HG03460 (cell line): ENCODE results near the gene ROBO1.

ENCODE experiments used
- ATAC-seq: cut with Tn5 transposase; IDR thresholded peaks from one replicate; pipeline ENCODE4 v1.9.1; 2021; ENCODE audit not compliant: unreplicated experiment

The ROBO1 gene

GRCh38 chr3:78992830-78993229, 775.0 kb downstream of the ROBO1 start:
- ATAC-seq: no peak

GRCh38 chr3:78992400-78992799, 775.4 kb downstream of the ROBO1 start:
- ATAC-seq: no peak

GRCh38 chr3:78991656-78992055, 776.1 kb downstream of the ROBO1 start:
- no peak for ATAC-seq

- no peak for ATAC-seq
These were observed 777.6 kb downstream of the ROBO1 start for GRCh38 chr3:78990156-78990555.

GRCh38 chr3:78988324-78988723, 779.5 kb downstream of the ROBO1 start:
- no peak for ATAC-seq

GRCh38 chr3:78986416-78987101, 781.2 kb downstream of the ROBO1 start:
- no peak for ATAC-seq

- no peak for ATAC-seq
These were observed 781.8 kb downstream of the ROBO1 start for GRCh38 chr3:78985981-78986380.

GRCh38 chr3:78979028-78979427, 788.8 kb downstream of the ROBO1 start:
- ATAC-seq: no peak

- no peak for ATAC-seq
These were observed 789.8 kb downstream of the ROBO1 start for GRCh38 chr3:78978037-78978436.

GRCh38 chr3:78977073-78977472, 790.7 kb downstream of the ROBO1 start:
- no peak for ATAC-seq

GRCh38 chr3:78976200-78976599, 791.6 kb downstream of the ROBO1 start:
- no peak for ATAC-seq

- no peak for ATAC-seq
These were observed 793.5 kb downstream of the ROBO1 start for GRCh38 chr3:78974181-78974790.

- ATAC-seq: no peak
These were observed 795.0 kb downstream of the ROBO1 start for GRCh38 chr3:78972617-78973301.

- no peak for ATAC-seq
These were observed 797.1 kb downstream of the ROBO1 start for GRCh38 chr3:78970656-78971055.

- no peak for ATAC-seq
These were observed 798.3 kb downstream of the ROBO1 start for GRCh38 chr3:78969483-78969882.

GRCh38 chr3:78967061-78967460, 800.7 kb downstream of the ROBO1 start:
- no peak for ATAC-seq

- ATAC-seq: no peak
These were observed 804.0 kb downstream of the ROBO1 start for GRCh38 chr3:78963771-78964170.

GRCh38 chr3:78957456-78957855, 810.3 kb downstream of the ROBO1 start:
- no peak for ATAC-seq

- ATAC-seq: no peak
These were observed 816.4 kb downstream of the ROBO1 start for GRCh38 chr3:78951342-78951945.

- no peak for ATAC-seq
These were observed 826.2 kb downstream of the ROBO1 start for GRCh38 chr3:78941587-78941986.

- ATAC-seq: no peak
These were observed 827.2 kb downstream of the ROBO1 start for GRCh38 chr3:78940626-78941025.

- ATAC-seq: no peak
These were observed 827.7 kb downstream of the ROBO1 start for GRCh38 chr3:78940128-78940527.
